HepG2 (cell line): ENCODE measurements around the gene ATG7. TPM values are rescaled to one million over a fixed set of nuclear protein-coding genes. Genes with fewer than 3 reads are reported as not detected.

ENCODE experiments used
- ATAC-seq: fragments of 200-7000 bp; cut with Tn5 transposase; 3 replicates; pipeline ENCODE4 v1.9.1; 2020; ENCODE audit warnings: mild to moderate bottlenecking, moderate library complexity
- BruUV-seq: library from RNA; stranded (reverse); fragments of 400-500 nt; replicated peaks from 2 replicates; lab custom pipeline; 2021; lab: Mats Ljungman, UMichigan
- CTCF ChIA-PET: fragments of 300-600 bp; formaldehyde crosslinking; extraction: SDS; loops from one replicate; lab custom pipeline; 2021; ENCODE audit warnings: low total read pairs, inconsistent platforms, low intra/inter-chr PET ratio; lab: Yijun Ruan, JAX
- POLR2A ChIA-PET: fragments of 350-600 bp; sonication (Branson Sonifier 250); formaldehyde crosslinking; loops from one replicate; lab custom pipeline; 2020; ENCODE audit warnings: antibody characterized with exemption, inconsistent platforms; lab: Yijun Ruan, JAX
- DNase-seq: peaks from one replicate; pipeline ENCODE4 v3.0.0-alpha.2; 2015; ENCODE audit warnings: low spot score
- FAIRE-seq: peaks from 3 replicates; lab custom pipeline; 2011; peaks lifted over from hg19 to GRCh38; lab: Jason Lieb, UNC
- H2AFZ ChIP-seq: one replicate; pipeline ENCODE4 v1.6.1; 2011; ENCODE audit warnings: low read length, inconsistent platforms
- H3K27ac ChIP-seq: fragments of 300-600 bp; 3 replicates; pipeline ENCODE4 v1.8.0; 2011; ENCODE audit warnings: mixed run types, mild to moderate bottlenecking, mixed read lengths, low read length, inconsistent platforms; ENCODE audit not compliant: insufficient read depth; ENCODE audit errors: extremely low read length
- H3K27me3 ChIP-seq, 2 experiments: fragments of 200-600 bp in 1 of 2; 2 replicates in 1 of 2; 3 replicates in 1 of 2; pipeline versions ENCODE4 v1.6.0 to v1.8.0; 2011; ENCODE audit warnings: low read length in 2 of 2, mild to moderate bottlenecking in 2 of 2, moderate library complexity in 2 of 2, inconsistent platforms in 1 of 2; ENCODE audit not compliant: insufficient read depth in 2 of 2, control insufficient read depth in 1 of 2
- H3K36me3 ChIP-seq, 2 experiments: fragments of 200-600 bp in 1 of 2; replicated peaks in 1 of 2; 2 replicates in 1 of 2; 3 replicates in 1 of 2; pipeline versions ENCODE4 v1.5.1 to v1.8.0; 2011; ENCODE audit warnings: low read length in 2 of 2, inconsistent platforms in 1 of 2; ENCODE audit not compliant: insufficient read depth in 2 of 2, control insufficient read depth in 1 of 2
- H3K4me1 ChIP-seq: 2 replicates; pipeline ENCODE4 v1.5.1; 2012; ENCODE audit warnings: low read length, inconsistent platforms; ENCODE audit not compliant: insufficient read depth
- H3K4me2 ChIP-seq: 2 replicates; pipeline ENCODE4 v1.6.0; 2011; ENCODE audit warnings: low read depth, low read length, inconsistent platforms
- H3K4me3 ChIP-seq, 3 experiments: fragments of 200-600 bp in 1 of 3; sonication (generic), shearing (Covaris generic) in 1 of 3; replicated peaks in 1 of 3; 2 replicates each; pipeline ENCODE4 v1.5.1; 2011 to 2016; ENCODE audit warnings: low read length in 3 of 3, inconsistent platforms in 2 of 3, low read depth in 2 of 3, mild to moderate bottlenecking in 2 of 3, control low read depth in 1 of 3, mixed read lengths in 1 of 3; ENCODE audit not compliant: insufficient read depth in 1 of 3
- H3K79me2 ChIP-seq: one replicate; pipeline ENCODE4 v1.6.1; 2011; ENCODE audit warnings: low read length, inconsistent platforms; ENCODE audit not compliant: insufficient read depth
- H3K9ac ChIP-seq: 2 replicates; pipeline ENCODE4 v1.6.0; 2011; ENCODE audit warnings: mild to moderate bottlenecking, low read depth, low read length, inconsistent platforms; ENCODE audit not compliant: insufficient read depth
- H3K9me3 ChIP-seq: 2 replicates; pipeline ENCODE4 v1.5.1; 2012; ENCODE audit warnings: mild to moderate bottlenecking, low read length
- H4K20me1 ChIP-seq: 2 replicates; pipeline ENCODE4 v1.6.0; 2011; ENCODE audit warnings: inconsistent platforms, mild to moderate bottlenecking, low read length, moderate library complexity; ENCODE audit not compliant: insufficient read depth
- IKZF4 ChIP-seq: sonication (generic); formaldehyde crosslinking; IDR thresholded peaks from 2 replicates; pipeline ENCODE4 v1.5.1; 2020; ENCODE audit warnings: borderline replicate concordance, mild to moderate bottlenecking, low read depth, missing genetic modification reagents; ENCODE audit errors: not compliant biosample characterization
- KDM3A ChIP-seq: IDR thresholded peaks from 2 replicates; pipeline ENCODE4 v1.6.1; 2018; ENCODE audit warnings: low read depth, missing compliant biosample characterization
- MTF2 ChIP-seq: sonication (generic); formaldehyde crosslinking; IDR thresholded peaks from 2 replicates; pipeline ENCODE4 v1.5.0; 2020; ENCODE audit warnings: missing genetic modification reagents, borderline replicate concordance
- SCMH1 ChIP-seq: sonication (generic); formaldehyde crosslinking; IDR thresholded peaks from 2 replicates; pipeline ENCODE4 v1.9.0; 2021; ENCODE audit warnings: missing genetic modification reagents, mild to moderate bottlenecking, borderline replicate concordance
- SIN3A ChIP-seq: IDR thresholded peaks from 2 replicates; pipeline ENCODE4 v1.6.1; 2011; ENCODE audit warnings: low read depth, mild to moderate bottlenecking, control low read depth, low read length, borderline replicate concordance
- SP140L ChIP-seq: sonication (generic); formaldehyde crosslinking; IDR thresholded peaks from 2 replicates; pipeline ENCODE4 v1.4.0; 2020; ENCODE audit warnings: missing genetic modification reagents, borderline replicate concordance
- ZNF20 ChIP-seq: sonication (generic); formaldehyde crosslinking; IDR thresholded peaks from 2 replicates; pipeline ENCODE4 v1.4.0; 2020; ENCODE audit warnings: mild to moderate bottlenecking, moderate library complexity, missing genetic modification reagents
- ZNF253 ChIP-seq: sonication (generic); formaldehyde crosslinking; IDR thresholded peaks from 2 replicates; pipeline ENCODE4 v1.8.0; 2022; ENCODE audit warnings: mild to moderate bottlenecking, missing genetic modification reagents, borderline replicate concordance
- ZNF296 ChIP-seq: sonication (generic); formaldehyde crosslinking; conservative IDR thresholded peaks from 2 replicates; pipeline ENCODE4 v1.5.0; 2020; ENCODE audit warnings: mild to moderate bottlenecking, missing genetic modification reagents
- ZNF513 ChIP-seq: sonication (generic); formaldehyde crosslinking; conservative IDR thresholded peaks from 2 replicates; pipeline ENCODE4 v1.5.0; 2020; ENCODE audit warnings: missing genetic modification reagents
- ZNF740 ChIP-seq: sonication (generic); formaldehyde crosslinking; IDR thresholded peaks from 2 replicates; pipeline ENCODE4 v1.4.0; 2020; ENCODE audit warnings: missing genetic modification reagents
- ZNF768 ChIP-seq: sonication (generic); formaldehyde crosslinking; IDR thresholded peaks from 2 replicates; pipeline ENCODE4 v1.4.0; 2020; ENCODE audit warnings: missing genetic modification reagents
- WGBS: methylation state at CpG from one replicate; pipeline ENCODE4 v1.1.6; 2017; ENCODE audit warnings: low lambda C conversion rate; 5-methylcytosine and 5-hydroxymethylcytosine counted together
- in situ Hi-C: cut with HindIII; loops from 2 replicates; pipeline ENCODE4 v1.10.0; 2017; ENCODE audit warnings: low pct_unique_long_range_greater_than_20kb; ENCODE audit not compliant: extremely low pct_ligation_motif_present
- intact Hi-C: fragments of 100-400 bp; cut with micrococcal nuclease; formaldehyde crosslinking; loops from one replicate; pipeline ENCODE4 v1.10.0; 2022; ENCODE audit not compliant: unreplicated experiment
- polyA plus RNA-seq, 8 experiments: library from polyadenylated mRNA; depleted of rRNA in 3 of 8; stranded (reverse) in 7 of 8; unstranded in 1 of 8; fragments of >200 nt; fragmentation: Illumina TruSeq in 4 of 8; extraction: Trizol in 4 of 8; gene quantifications; 2 replicates each; pipeline versions ENCODE4 v1.2.1 to v1.2.3, GENCODE V29; 2011 to 2016; ENCODE audit warnings: low read depth in 4 of 8, missing spikeins in 1 of 8, mixed read lengths in 1 of 8; ENCODE audit not compliant: insufficient read depth in 1 of 8
- total RNA-seq, 5 experiments: library from RNA; depleted of rRNA; stranded (reverse); fragments of >200 nt; fragmentation: Illumina TruSeq; extraction: Trizol; gene quantifications; 2 replicates each; pipeline ENCODE4 v1.2.3, GENCODE V29; 2016; ENCODE audit warnings: low read depth in 1 of 5

Gene ATG7
- total and polyA plus RNA-seq, 2 of the 13 experiments (the other 11 are each of a cell fraction or from before 2014, with no cell fraction given), result 7.8 to 22.1 TPM

DNA sequence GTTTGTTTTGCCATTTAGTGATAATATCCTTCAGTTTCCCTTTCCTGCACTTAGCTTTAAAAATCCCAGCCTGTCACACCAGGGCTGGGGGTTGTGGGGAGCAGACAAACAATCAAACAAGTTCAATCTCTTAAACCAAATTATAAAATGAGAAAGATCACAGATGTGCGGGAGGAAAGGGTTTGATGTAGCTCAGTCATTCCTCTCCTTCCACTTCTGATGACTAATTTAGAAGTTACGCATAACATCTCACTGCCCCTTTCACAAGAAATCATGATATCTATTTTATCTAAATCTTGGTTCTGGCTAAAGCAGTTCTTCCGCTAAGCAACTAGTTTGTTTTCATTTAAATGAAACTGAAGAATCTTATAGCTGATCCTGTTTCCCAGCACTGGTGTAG is 34.1 kb upstream of the ATG7 start:
- no peak for DNase-seq
- Histone ChIP-seq H3K27me3 (peaks cover 0 to 3% of the 10 kb centered on the region in 2 experiments; a peak in 2 of 5 replicates), H2AFZ (no peak overlapping the region), H3K27ac (no peak overlapping the region), H3K4me1 (no peaks in the 10 kb centered on the region), H3K9ac (no peak overlapping the region), H4K20me1 (no peaks in the 10 kb centered on the region), H3K36me3 (no peaks in the 10 kb centered on the region), H3K4me3 (no peak overlapping the region), H3K9me3 (no peaks in the 10 kb centered on the region), H3K79me2 (no peaks in the 10 kb centered on the region), H3K4me2 (no peak overlapping the region)
- in situ Hi-C loops, result loop anchor here (5.0 to 10.0 kb wide), 2 partner anchors 99 to 417 kb away; no protein-coding TSS in a partner anchor
- CTCF ChIA-PET, result interaction anchor here (2.6 kb wide), 1 partner anchor 97 kb away, joined by 24 read pairs; no protein-coding TSS in a partner anchor
- 49% methylated on average over 3 of the region's 3 CpGs for WGBS
- POLR2A ChIA-PET, result no interaction called here
- BruUV-seq, result no TSS peak
- intact Hi-C loops, result loop anchor here (5.0 kb wide), 1 partner anchor 414 kb away; no protein-coding TSS in a partner anchor
- no peak for FAIRE-seq
- TF ChIP-seq KDM3A (CRISPR knock-in tag), result no peak
- TF ChIP-seq ZNF740 (CRISPR knock-in tag), result no peak
- no peak for TF ChIP-seq ZNF513 (CRISPR knock-in tag)
- TF ChIP-seq ZNF296 (CRISPR knock-in tag), result no peak
- no peak for TF ChIP-seq ZNF20 (CRISPR knock-in tag)
- TF ChIP-seq SP140L, result no peak
- no peak for TF ChIP-seq IKZF4 (CRISPR knock-in tag)
- no peak for TF ChIP-seq ZNF768 (CRISPR knock-in tag)
- TF ChIP-seq ZNF253 (CRISPR knock-in tag), result no peak
- no peak for TF ChIP-seq MTF2 (CRISPR knock-in tag)
- TF ChIP-seq SIN3A, result no peak
- TF ChIP-seq SCMH1 (CRISPR knock-in tag), result no peak
- ATAC-seq, result no peak
